Stomach smooth muscle (tissue), 2 donors: ENCODE measurements around the gene IGF1R.

Experiments
- H3K27ac ChIP-seq: one replicate; pipeline ENCODE4 v1.7.0; 2013; ENCODE audit warnings: mild to moderate bottlenecking, low read length, inconsistent platforms
- H3K27me3 ChIP-seq, 2 donors: one replicate each; pipeline ENCODE4 v1.7.0; 2013; ENCODE audit warnings: low read length in 2 of 2; ENCODE audit not compliant: insufficient read depth in 2 of 2, control insufficient read depth in 1 of 2
- H3K36me3 ChIP-seq, 2 donors: one replicate each; pipeline ENCODE4 v1.7.0; 2013; ENCODE audit warnings: low read length in 2 of 2; ENCODE audit not compliant: control insufficient read depth in 2 of 2, insufficient read depth in 2 of 2
- H3K4me1 ChIP-seq: one replicate; pipeline ENCODE4 v1.7.0; 2013; ENCODE audit warnings: low read length; ENCODE audit not compliant: control insufficient read depth, insufficient read depth
- H3K4me3 ChIP-seq, 2 donors: one replicate each; pipeline ENCODE4 v1.7.0; 2013; ENCODE audit warnings: low read length in 2 of 2
- H3K9ac ChIP-seq, 2 donors: one replicate each; pipeline ENCODE4 v1.7.0; 2013; ENCODE audit warnings: low read length in 2 of 2, mild to moderate bottlenecking in 1 of 2
- H3K9me3 ChIP-seq, 2 donors: one replicate each; pipeline ENCODE4 v1.7.0; 2013; ENCODE audit warnings: low read length in 2 of 2; ENCODE audit not compliant: control insufficient read depth in 2 of 2
- donor health status: healthy.
- donor health status: Pancreatic carcinoma.

Gene IGF1R

DNA sequence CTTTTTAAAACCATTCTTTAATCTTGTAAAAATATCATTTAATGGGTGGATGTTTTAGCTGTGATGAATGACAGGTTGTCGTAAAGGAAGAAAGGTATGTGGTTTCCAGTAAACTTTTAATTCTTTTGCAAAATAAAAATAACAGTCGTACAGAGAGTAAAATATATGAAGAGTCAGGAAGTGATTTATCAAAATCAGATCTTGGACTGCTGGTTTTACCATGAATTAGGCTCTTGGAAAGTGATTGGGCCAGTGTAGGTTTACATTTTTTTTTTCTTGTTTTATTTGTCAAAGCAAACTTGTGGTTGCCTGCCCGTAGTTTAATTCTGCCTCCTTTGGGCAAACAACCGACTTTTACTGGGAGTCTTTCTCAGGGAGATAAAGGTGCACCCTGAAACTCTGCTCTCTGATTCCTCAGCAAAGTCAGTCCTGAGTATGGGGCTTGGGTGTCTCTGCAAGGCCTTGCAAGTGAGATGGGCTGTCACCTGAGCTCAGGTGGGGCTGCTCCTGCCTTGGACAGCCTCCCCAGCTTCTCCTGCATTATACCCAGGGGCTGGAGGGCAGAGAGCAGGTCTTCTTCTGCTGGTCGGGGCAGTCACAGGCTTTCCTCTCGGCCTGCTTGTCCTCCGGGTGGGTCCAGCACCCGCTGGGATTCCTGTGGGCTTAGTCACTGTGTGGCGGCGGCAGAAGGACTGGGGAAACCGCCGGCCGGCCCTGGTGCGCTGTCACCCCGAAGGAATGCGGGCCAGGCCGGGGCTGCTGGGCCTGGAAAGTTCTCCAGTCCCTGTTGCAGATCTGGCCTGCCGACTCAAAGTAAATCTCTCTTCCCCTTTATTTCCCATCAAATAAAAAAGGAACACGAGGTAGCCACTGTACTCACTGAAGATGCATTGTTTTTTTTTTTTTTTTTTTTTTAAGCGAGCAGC lies 79.0 kb downstream of the IGF1R start:
- Histone ChIP-seq H3K27me3 (no peaks in the 10 kb centered on the region), H3K9ac (peak overlapping the region; percentile 49 to 76), H3K4me1 (peaks cover 51% of the 10 kb centered on the region), H3K4me3 (peak overlapping the region; percentile 17 to 58), H3K27ac (peak overlapping the region; percentile 91), H3K36me3 (no peaks in the 10 kb centered on the region), H3K9me3 (no peaks in the 10 kb centered on the region)

DNA sequence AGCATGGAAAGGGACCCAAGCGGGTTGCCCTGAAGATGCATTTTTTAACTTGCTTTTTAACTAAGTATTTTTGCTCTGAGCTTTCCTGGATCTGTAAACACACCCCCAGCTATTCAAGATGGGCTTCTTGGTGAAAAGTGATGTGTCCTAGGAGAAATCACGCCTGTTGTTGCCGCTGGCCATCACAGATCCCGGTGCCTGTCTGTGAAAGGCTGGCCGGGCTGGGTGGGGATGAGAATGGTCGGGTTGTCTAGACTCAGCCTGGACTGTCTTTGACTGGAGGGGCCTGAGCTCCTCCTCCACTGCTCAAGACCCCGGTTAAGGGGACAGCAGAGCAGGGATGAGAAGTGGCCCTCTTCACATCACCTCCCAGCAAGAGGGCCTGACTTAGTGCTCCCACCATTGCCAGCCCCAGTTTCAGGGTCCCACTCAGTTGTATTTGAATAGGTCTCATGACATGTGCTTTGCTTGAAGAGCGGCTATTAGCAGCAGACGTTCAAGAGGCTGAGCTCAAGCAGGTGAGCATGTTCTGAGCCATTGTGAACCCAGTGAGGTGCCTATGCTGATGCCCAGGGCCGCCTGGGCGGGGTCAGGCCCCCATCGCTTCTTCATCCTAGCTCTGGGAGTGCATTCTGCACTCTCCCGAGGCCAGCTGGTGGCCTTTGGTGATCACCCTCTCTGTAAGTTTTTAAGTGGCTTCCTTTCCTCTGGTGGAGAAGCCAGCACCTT lies 79.9 kb downstream of the IGF1R start:
- Histone ChIP-seq H3K4me3 (peak overlapping the region; percentile 17 to 40), H3K4me1 (peaks cover 49% of the 10 kb centered on the region)

DNA sequence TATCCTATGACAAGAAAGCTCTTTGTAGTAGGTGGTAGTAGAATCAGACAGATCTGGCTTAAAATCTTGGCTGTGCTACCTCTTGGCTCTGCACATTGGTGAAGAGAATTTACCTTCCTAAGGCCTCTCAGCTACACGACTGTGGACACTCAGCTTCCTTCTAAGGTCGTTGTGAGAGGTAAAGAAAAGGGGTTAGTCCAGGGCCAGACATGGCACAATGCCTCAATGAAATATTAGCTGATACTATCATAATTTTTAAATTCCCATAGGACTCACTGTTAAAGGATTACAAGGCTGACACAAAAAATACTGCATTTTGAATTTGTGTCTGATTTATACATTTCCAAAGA lies 80.4 kb downstream of the IGF1R start:
- H3K4me1 ChIP-seq: peaks cover 49% of the 10 kb centered on the region
- H3K36me3 ChIP-seq: no peaks in the 10 kb centered on the region

More for the DNA sequence above, 79.9 kb downstream of the IGF1R start:
- H3K27ac ChIP-seq: peak overlapping the region; percentile 91
- H3K36me3 ChIP-seq: no peaks in the 10 kb centered on the region
- H3K27me3 ChIP-seq: no peaks in the 10 kb centered on the region
- no peaks in the 10 kb centered on the region for H3K9me3 ChIP-seq
- peak overlapping the region; percentile 47 to 55 for H3K9ac ChIP-seq

GRCh38 chr15:98729446-98730042 lies 81.2 kb downstream of the IGF1R start:
- Histone ChIP-seq H3K9ac (peak overlapping the region; percentile 2 to 23), H3K27ac (peak overlapping the region; percentile 91), H3K36me3 (no peaks in the 10 kb centered on the region)

More for the DNA sequence above, 80.4 kb downstream of the IGF1R start:
- Histone ChIP-seq H3K27ac (peak overlapping the region; percentile 91), H3K9ac (peak overlapping the region; percentile 47 to 55), H3K4me3 (no peak overlapping the region), H3K27me3 (no peaks in the 10 kb centered on the region), H3K9me3 (no peaks in the 10 kb centered on the region)

DNA sequence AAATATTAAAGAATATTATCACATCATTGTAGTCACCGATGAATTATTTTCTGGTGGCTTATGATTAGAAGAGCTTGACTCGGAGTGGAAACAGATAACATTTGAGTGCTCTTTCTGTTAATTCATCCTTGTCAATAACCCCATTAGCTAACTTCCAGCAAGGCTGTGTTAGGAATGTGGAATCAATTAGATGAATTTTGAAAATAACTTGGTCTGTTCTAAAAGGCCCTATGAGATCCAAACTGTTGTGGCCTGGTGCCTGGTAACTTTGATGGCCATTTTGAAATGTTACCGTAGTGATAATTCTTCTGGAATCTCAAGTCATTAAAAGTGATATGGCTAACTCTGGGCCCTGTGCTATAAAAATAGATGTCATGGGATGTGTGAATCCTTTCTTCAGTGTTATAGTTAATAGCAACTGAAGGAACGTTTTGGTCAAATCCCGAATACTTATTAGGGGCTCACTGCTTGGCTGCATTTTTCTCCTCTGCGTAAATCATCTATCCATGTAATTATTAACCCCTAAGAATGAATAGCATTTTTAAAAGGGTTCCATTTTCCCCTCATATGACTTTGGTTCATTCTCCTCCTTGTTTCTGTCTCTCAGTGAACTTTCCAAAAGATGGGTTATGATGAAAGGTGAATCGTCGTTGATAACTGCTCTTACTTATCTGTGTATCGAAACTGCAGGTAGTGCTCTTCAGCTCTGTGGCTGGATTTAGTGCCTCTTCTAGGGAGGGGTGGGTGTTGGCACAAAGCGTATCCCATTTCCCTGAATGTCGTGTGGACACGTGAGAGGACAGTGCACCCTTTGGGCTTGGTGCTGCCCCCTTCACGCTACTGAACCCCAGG lies 82.7 kb downstream of the IGF1R start:
- H3K27ac ChIP-seq: no peak overlapping the region
- H3K4me1 ChIP-seq: peaks cover 58% of the 10 kb centered on the region

More at GRCh38 chr15:98729446-98730042, 81.2 kb downstream of the IGF1R start:
- peaks cover 49% of the 10 kb centered on the region for H3K4me1 ChIP-seq
- no peaks in the 10 kb centered on the region for H3K27me3 ChIP-seq
- H3K9me3 ChIP-seq: no peaks in the 10 kb centered on the region
- H3K4me3 ChIP-seq: peak overlapping the region in 1 of 2 donors; percentile 36

GRCh38 chr15:98731712-98732450 lies 83.5 kb downstream of the IGF1R start:
- no peak overlapping the region for H3K27ac ChIP-seq
- no peaks in the 10 kb centered on the region for H3K27me3 ChIP-seq
- H3K4me1 ChIP-seq: peaks cover 58% of the 10 kb centered on the region
- no peak overlapping the region for H3K9ac ChIP-seq
- H3K4me3 ChIP-seq: no peak overlapping the region
- no peaks in the 10 kb centered on the region for H3K9me3 ChIP-seq
- H3K36me3 ChIP-seq: no peaks in the 10 kb centered on the region

More for the DNA sequence above, 82.7 kb downstream of the IGF1R start:
- Histone ChIP-seq H3K4me3 (no peak overlapping the region), H3K9me3 (no peaks in the 10 kb centered on the region), H3K36me3 (no peaks in the 10 kb centered on the region), H3K9ac (no peak overlapping the region), H3K27me3 (no peaks in the 10 kb centered on the region)

DNA sequence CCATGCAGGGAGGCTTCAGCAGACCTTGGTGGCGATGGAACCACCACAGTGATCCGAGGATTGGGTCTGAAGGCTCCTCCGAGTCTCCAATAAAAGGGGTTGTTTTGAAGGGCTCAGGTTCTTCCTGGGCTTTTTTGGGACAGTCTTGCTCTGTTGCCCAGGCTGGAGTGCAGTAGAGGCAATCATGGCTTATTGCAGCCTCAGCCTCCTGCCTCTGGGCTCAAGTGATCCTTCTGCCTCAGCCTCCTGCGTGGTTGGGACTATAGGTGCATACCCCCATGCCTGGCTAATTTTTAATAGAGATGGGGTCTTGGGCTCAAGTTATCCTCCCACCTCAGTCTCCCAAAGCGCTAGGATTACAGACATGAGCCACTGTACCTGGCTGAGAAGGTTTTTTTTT lies 84.8 kb downstream of the IGF1R start:
- Histone ChIP-seq H3K27ac (no peak overlapping the region), H3K4me1 (peaks cover 48% of the 10 kb centered on the region), H3K4me3 (no peak overlapping the region), H3K9ac (no peak overlapping the region), H3K9me3 (no peaks in the 10 kb centered on the region), H3K36me3 (no peaks in the 10 kb centered on the region), H3K27me3 (no peaks in the 10 kb centered on the region)

DNA sequence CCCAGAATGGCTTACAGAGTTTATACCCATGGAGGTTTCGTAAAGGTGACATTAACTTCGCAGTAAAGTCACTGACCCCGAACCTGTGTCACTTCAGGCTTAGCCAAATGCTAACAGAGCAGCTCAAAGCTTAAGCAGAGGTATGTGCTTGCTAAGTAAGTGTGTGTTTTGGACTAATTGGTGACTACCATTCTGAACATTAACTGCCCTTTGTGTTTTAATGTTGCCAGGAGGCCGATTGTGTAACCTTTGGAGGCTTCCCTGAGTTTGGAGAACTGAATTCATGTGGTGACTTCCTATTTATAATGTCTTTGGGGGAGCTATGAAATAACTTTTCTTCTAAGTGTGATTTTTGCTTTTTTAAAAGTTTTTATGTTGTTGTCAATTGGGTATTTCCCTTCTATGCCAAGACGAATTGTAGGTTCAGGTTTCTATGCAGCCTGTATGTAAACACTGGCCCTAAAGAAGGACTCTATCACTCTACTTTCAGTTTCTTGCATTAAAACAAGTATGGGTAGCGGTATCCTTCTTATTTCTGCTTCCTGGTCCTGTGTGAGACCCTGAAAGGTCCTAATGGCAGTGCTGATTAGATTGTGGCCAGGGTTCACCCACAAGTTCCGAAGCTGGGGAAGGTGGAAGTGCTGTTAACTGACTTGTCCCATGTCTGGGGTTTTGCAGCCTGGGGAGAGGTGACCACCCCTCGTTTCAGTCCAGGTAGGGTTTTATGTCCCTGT lies 86.3 kb downstream of the IGF1R start:
- Histone ChIP-seq H3K36me3 (no peaks in the 10 kb centered on the region), H3K27ac (no peak overlapping the region), H3K4me1 (peaks cover 33% of the 10 kb centered on the region), H3K9me3 (no peaks in the 10 kb centered on the region), H3K27me3 (no peaks in the 10 kb centered on the region), H3K9ac (no peak overlapping the region), H3K4me3 (peak overlapping the region; percentile 1 to 35)

- Histone ChIP-seq H3K9ac (no peak overlapping the region), H3K4me3 (peak overlapping the region in 1 of 2 donors; percentile 35), H3K27ac (no peak overlapping the region), H3K36me3 (no peaks in the 10 kb centered on the region), H3K4me1 (peaks cover 29% of the 10 kb centered on the region), H3K9me3 (no peaks in the 10 kb centered on the region), H3K27me3 (no peaks in the 10 kb centered on the region)
These were observed 87.0 kb downstream of the IGF1R start for GRCh38 chr15:98735304-98735703.
